ENCODE measurements around the gene RFTN1.

Gene RFTN1

GRCh38 chr3:16500093-16500492 is 13.4 kb downstream of the RFTN1 start:
- TF ChIP-seq CTCF (IDR thresholded peaks at IDR 0.05; ENCODE audit: insufficient read depth, low read depth, low read length, missing control alignments): no peak
- H3K4me3 ChIP-seq (ENCODE audit: low read length): no peak overlapping the region
- DNase-seq (ENCODE audit: low read depth): no peak

GRCh38 chr3:16499351-16499750 is 14.1 kb downstream of the RFTN1 start:
- TF ChIP-seq CTCF (IDR thresholded peaks at IDR 0.05; ENCODE audit: insufficient read depth, low read depth, low read length, missing control alignments): no peak
- H3K4me3 ChIP-seq (ENCODE audit: low read length): no peak overlapping the region
- DNase-seq (ENCODE audit: low read depth): no peak

GRCh38 chr3:16498130-16498890 is 15.2 kb downstream of the RFTN1 start:
- no peak overlapping the region for H3K4me3 ChIP-seq (ENCODE audit: low read length)
- no peak for DNase-seq (ENCODE audit: low read depth)
- TF ChIP-seq CTCF (IDR thresholded peaks at IDR 0.05; ENCODE audit: insufficient read depth, low read depth, low read length, missing control alignments): no peak

- no peak for TF ChIP-seq CTCF (IDR thresholded peaks at IDR 0.05; ENCODE audit: insufficient read depth, low read depth, low read length, missing control alignments)
These were observed 16.9 kb downstream of the RFTN1 start for GRCh38 chr3:16496408-16497222.

GRCh38 chr3:16496008-16496407 is 17.5 kb downstream of the RFTN1 start:
- no peak overlapping the region for H3K4me3 ChIP-seq (ENCODE audit: low read length)
- TF ChIP-seq CTCF (IDR thresholded peaks at IDR 0.05; ENCODE audit: insufficient read depth, low read depth, low read length, missing control alignments): no peak
- DNase-seq (ENCODE audit: low read depth): no peak

More at GRCh38 chr3:16496408-16497222, 16.9 kb downstream of the RFTN1 start:
- DNase-seq (ENCODE audit: low read depth): peak; percentile 73
- H3K4me3 ChIP-seq (ENCODE audit: low read length): no peak overlapping the region

- no peak for DNase-seq (ENCODE audit: low read depth)
- TF ChIP-seq CTCF (IDR thresholded peaks at IDR 0.05; ENCODE audit: insufficient read depth, low read depth, low read length, missing control alignments): no peak
- H3K4me3 ChIP-seq (ENCODE audit: low read length): no peak overlapping the region
These were observed 18.6 kb downstream of the RFTN1 start for GRCh38 chr3:16494814-16495431.

Measured in epithelial cell of esophagus (primary cell).